Measurements from ENCODE around the gene NHEJ1. TPM values are rescaled to one million over a fixed set of nuclear protein-coding genes. Genes with fewer than 3 reads are reported as not detected.
A peak's percentile ranks its signal among the peaks of the same experiment; 100 is the strongest.

Gene NHEJ1
- total and polyA plus RNA-seq, 2 of the 13 experiments (the other 11 are each of a cell fraction or from before 2014, with no cell fraction given) = 30.0 to 30.7 TPM

DNA sequence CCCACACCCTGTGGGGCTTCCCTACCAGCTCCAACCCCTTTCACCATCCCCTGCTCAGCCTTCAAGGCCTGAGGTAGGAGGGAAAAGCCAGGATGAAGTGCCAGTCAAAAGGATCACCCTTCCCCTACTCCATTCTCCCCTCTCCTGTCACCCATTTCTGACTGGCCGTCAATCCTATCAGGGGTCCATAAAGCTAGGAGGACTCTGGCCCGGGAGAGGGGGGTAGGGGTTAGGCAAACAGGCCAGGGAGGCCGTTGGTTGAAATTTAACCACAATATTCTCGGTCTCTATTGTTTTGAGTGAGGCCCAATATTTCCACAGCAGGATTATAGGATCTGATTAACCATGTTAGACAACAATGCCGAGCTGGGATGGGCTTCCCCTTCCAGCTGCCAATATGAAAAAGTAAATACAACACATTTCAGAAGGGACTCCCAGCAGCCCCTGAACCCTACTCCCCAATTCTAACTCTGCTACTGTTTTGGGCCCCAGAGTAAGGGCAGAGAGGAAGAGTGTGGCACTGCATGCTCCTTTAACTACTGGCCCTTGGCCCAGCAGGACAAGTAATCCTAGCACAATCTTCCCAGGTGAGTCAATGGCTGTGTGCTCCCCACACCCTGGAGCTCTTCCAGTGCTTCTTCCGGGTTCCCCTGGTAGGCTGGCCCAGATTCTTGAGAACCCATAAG, 89.3 kb downstream of the NHEJ1 start (continued):
- TF ChIP-seq AKAP8 (CRISPR knock-in tag; IDR thresholded peaks at IDR 0.05) (0 out of 2 replicates have a peak, but pooled peaks have one; percentile 27), TBX3 (IDR thresholded peaks at IDR 0.05; ENCODE audit: borderline replicate concordance) (no peak), ZSCAN31 (CRISPR knock-in tag; IDR thresholded peaks at IDR 0.05; ENCODE audit: low read depth) (peak; percentile 11; the same call in 1 of the 2 replicates), TEAD3 (CRISPR knock-in tag; optimal IDR thresholded peaks at IDR 0.05; ENCODE audit: borderline replicate concordance) (peak; percentile 52), NR2F1 (CRISPR knock-in tag; IDR thresholded peaks at IDR 0.05) (peak in 1 of 2 experiments; percentile 42; a peak in 1 of 4 replicates), HNRNPUL1 (IDR thresholded peaks at IDR 0.05; ENCODE audit: low read depth, low read length) (no peak), FOXC1 (CRISPR knock-in tag; IDR thresholded peaks at IDR 0.05; ENCODE audit: borderline replicate concordance) (peak; percentile 42; the same call in 1 of the 2 replicates), ZFP37 (CRISPR knock-in tag; IDR thresholded peaks at IDR 0.05; ENCODE audit: borderline replicate concordance) (peak; percentile 47; the same call in 1 of the 2 replicates), KLF15 (CRISPR knock-in tag; IDR thresholded peaks at IDR 0.05; ENCODE audit: borderline replicate concordance) (no peak), TARDBP (CRISPR knock-in tag; IDR thresholded peaks at IDR 0.05) (peak; percentile 96), HNRNPK (IDR thresholded peaks at IDR 0.05; ENCODE audit: low read depth, low read length, poor library complexity, severe bottlenecking) (no peak), ZSCAN21 (CRISPR knock-in tag; IDR thresholded peaks at IDR 0.05; ENCODE audit: borderline replicate concordance) (no peak), POGZ (CRISPR knock-in tag; IDR thresholded peaks at IDR 0.05) (peak; percentile 72; the same call in 1 of the 2 replicates), ZNF773 (CRISPR knock-in tag; IDR thresholded peaks at IDR 0.05; ENCODE audit: borderline replicate concordance) (no peak), RXRA (CRISPR knock-in tag; IDR thresholded peaks at IDR 0.05) (peak; percentile 92; the same call in 1 of the 2 replicates), NFIC (IDR thresholded peaks at IDR 0.05; ENCODE audit: low read length) (peak; percentile 82; the same call in 1 of the 2 replicates)
- TF ChIP-seq, protein P1, sequence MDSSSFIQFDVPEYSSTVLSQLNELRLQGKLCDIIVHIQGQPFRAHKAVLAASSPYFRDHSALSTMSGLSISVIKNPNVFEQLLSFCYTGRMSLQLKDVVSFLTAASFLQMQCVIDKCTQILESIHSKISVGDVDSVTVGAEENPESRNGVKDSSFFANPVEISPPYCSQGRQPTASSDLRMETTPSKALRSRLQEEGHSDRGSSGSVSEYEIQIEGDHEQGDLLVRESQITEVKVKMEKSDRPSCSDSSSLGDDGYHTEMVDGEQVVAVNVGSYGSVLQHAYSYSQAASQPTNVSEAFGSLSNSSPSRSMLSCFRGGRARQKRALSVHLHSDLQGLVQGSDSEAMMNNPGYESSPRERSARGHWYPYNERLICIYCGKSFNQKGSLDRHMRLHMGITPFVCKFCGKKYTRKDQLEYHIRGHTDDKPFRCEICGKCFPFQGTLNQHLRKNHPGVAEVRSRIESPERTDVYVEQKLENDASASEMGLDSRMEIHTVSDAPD (CRISPR knock-in tag; IDR thresholded peaks at IDR 0.05) = peak; percentile 88
- TF ChIP-seq, protein P2, sequence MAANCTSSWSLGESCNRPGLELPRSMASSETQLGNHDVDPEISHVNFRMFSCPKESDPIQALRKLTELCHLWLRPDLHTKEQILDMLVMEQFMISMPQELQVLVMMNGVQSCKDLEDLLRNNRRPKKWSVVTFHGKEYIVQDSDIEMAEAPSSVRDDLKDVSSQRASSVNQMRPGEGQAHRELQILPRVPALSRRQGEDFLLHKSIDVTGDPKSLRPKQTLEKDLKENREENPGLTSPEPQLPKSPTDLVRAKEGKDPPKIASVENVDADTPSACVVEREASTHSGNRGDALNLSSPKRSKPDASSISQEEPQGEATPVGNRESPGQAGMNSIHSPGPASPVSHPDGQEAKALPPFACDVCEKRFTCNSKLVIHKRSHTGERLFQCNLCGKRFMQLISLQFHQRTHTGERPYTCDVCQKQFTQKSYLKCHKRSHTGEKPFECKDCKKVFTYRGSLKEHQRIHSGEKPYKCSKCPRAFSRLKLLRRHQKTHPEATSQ (CRISPR knock-in tag; IDR thresholded peaks at IDR 0.05; ENCODE audit: borderline replicate concordance) = peak; percentile 76; the same call in 1 of the 2 replicates
- TF ChIP-seq, protein P3, sequence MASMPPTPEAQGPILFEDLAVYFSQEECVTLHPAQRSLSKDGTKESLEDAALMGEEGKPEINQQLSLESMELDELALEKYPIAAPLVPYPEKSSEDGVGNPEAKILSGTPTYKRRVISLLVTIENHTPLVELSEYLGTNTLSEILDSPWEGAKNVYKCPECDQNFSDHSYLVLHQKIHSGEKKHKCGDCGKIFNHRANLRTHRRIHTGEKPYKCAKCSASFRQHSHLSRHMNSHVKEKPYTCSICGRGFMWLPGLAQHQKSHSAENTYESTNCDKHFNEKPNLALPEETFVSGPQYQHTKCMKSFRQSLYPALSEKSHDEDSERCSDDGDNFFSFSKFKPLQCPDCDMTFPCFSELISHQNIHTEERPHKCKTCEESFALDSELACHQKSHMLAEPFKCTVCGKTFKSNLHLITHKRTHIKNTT (CRISPR knock-in tag; IDR thresholded peaks at IDR 0.05) = no peak
- TF ChIP-seq, protein P4, sequence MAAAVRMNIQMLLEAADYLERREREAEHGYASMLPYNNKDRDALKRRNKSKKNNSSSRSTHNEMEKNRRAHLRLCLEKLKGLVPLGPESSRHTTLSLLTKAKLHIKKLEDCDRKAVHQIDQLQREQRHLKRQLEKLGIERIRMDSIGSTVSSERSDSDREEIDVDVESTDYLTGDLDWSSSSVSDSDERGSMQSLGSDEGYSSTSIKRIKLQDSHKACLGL (CRISPR knock-in tag; IDR thresholded peaks at IDR 0.05) = no peak

All from HepG2 (cell line).